COLO829 (cell line): ENCODE data around the gene PTGIR.

Experiments
- DNase-seq: peaks from one replicate; pipeline ENCODE4 v3.0.0; 2012; ENCODE audit warnings: low spot score

Gene PTGIR

GRCh38 chr19:46624958-46625661 is at the start of gene PTGIR:
TSS of gene PTGIR (minus strand) at chr19:46625089. CDS start at chr19:46624225, 864 bp downstream.
- DNase-seq: no peak

- DNase-seq: no peak
Measured at GRCh38 chr19:46670813-46671212, 45.9 kb upstream of the PTGIR start.

- no peak for DNase-seq
Measured at GRCh38 chr19:46668662-46669061, 43.8 kb upstream of the PTGIR start.

- no peak for DNase-seq
Measured at GRCh38 chr19:46665072-46665471, 40.2 kb upstream of the PTGIR start.

GRCh38 chr19:46661735-46662592 is 37.1 kb upstream of the PTGIR start:
- DNase-seq: peak; percentile 82

GRCh38 chr19:46661020-46661731 is 36.3 kb upstream of the PTGIR start, which contains the start of gene DACT3:
TSS of gene DACT3 (minus strand) at chr19:46661182. CDS start at chr19:46661064, 118 bp downstream.
- DNase-seq: peak; percentile 100

- no peak for DNase-seq
Measured at GRCh38 chr19:46660551-46661019, 35.7 kb upstream of the PTGIR start.

GRCh38 chr19:46660008-46660517 is 35.2 kb upstream of the PTGIR start:
- DNase-seq: no peak

- DNase-seq: no peak
Measured at GRCh38 chr19:46659151-46660007, 34.5 kb upstream of the PTGIR start.

GRCh38 chr19:46656541-46656940 is 31.7 kb upstream of the PTGIR start:
- DNase-seq: no peak

- peak; percentile 68 for DNase-seq
Measured at GRCh38 chr19:46654621-46655152, 29.8 kb upstream of the PTGIR start.

GRCh38 chr19:46650445-46650844 is 25.6 kb upstream of the PTGIR start:
- no peak for DNase-seq

- DNase-seq: no peak
Measured at GRCh38 chr19:46648961-46649960, 24.4 kb upstream of the PTGIR start.

- DNase-seq: no peak
Measured at GRCh38 chr19:46648060-46648960, 23.4 kb upstream of the PTGIR start.

- no peak for DNase-seq
Measured at GRCh38 chr19:46646402-46646801, 21.5 kb upstream of the PTGIR start.

GRCh38 chr19:46644720-46645119 is 19.8 kb upstream of the PTGIR start:
- DNase-seq: no peak

GRCh38 chr19:46640656-46641055 is 15.8 kb upstream of the PTGIR start:
- no peak for DNase-seq

GRCh38 chr19:46639358-46640182 is 14.7 kb upstream of the PTGIR start:
- no peak for DNase-seq
